ENCODE measurements around the gene RFC1. TPM values are rescaled to one million over a fixed set of nuclear protein-coding genes. Genes with fewer than 3 reads are reported as not detected.
A peak's percentile ranks its signal among the peaks of the same experiment; 100 is the strongest.

RFC1 gene
- total RNA-seq, 1 donor from 2014 or later = 39.5 TPM

GRCh38 chr4:39274503-39274902 is 91.7 kb downstream of the RFC1 start:
- Histone ChIP-seq H3K36me3 (peaks cover 38 to 90% of the 10 kb centered on the region in 2 donors), H3K4me3 (no peak overlapping the region), H3K27me3 (no peaks in the 10 kb centered on the region), H3K9me3 (no peaks in the 10 kb centered on the region), H3K4me1 (no peaks in the 10 kb centered on the region), H3K27ac (no peak overlapping the region)
- TF ChIP-seq CTCF (IDR thresholded peaks at IDR 0.05) = no peak
- DNase-seq (ENCODE audit: low spot score in 2 of 2) = no peak
- intact Hi-C loops (cut with DNase I) = no loop called here

GRCh38 chr4:39263895-39264294 is 102.3 kb downstream of the RFC1 start:
- intact Hi-C loops (cut with DNase I) = no loop called here
- DNase-seq (ENCODE audit: low spot score in 2 of 2) = no peak
- no peaks in the 10 kb centered on the region for H3K4me1 ChIP-seq
- H3K9me3 ChIP-seq = no peaks in the 10 kb centered on the region
- no peak overlapping the region for H3K4me3 ChIP-seq
- H3K27ac ChIP-seq = no peak overlapping the region
- peaks cover 0 to 25% of the 10 kb centered on the region in 2 donors for H3K36me3 ChIP-seq
- no peaks in the 10 kb centered on the region for H3K27me3 ChIP-seq
- TF ChIP-seq CTCF (IDR thresholded peaks at IDR 0.05) = no peak

GRCh38 chr4:39259571-39260330 is 106.4 kb downstream of the RFC1 start:
- no peak overlapping the region for H3K4me3 ChIP-seq
- no peak for DNase-seq (ENCODE audit: low spot score in 2 of 2)
- intact Hi-C loops (cut with DNase I) = no loop called here
- H3K36me3 ChIP-seq = peaks cover 0 to 10% of the 10 kb centered on the region in 2 donors
- H3K4me1 ChIP-seq = peaks cover 0 to 17% of the 10 kb centered on the region in 2 donors
- H3K27me3 ChIP-seq = no peaks in the 10 kb centered on the region
- TF ChIP-seq CTCF (IDR thresholded peaks at IDR 0.05) = no peak
- H3K27ac ChIP-seq = no peak overlapping the region
- no peaks in the 10 kb centered on the region for H3K9me3 ChIP-seq

GRCh38 chr4:39256436-39256835 is 109.7 kb downstream of the RFC1 start:
- TF ChIP-seq CTCF (IDR thresholded peaks at IDR 0.05) = no peak
- peak in 1 of 2 donors; percentile 71 for DNase-seq (ENCODE audit: low spot score in 2 of 2)
- no peaks in the 10 kb centered on the region for H3K9me3 ChIP-seq
- no peaks in the 10 kb centered on the region for H3K27me3 ChIP-seq
- intact Hi-C loops (cut with DNase I) = loop anchor here (1.0 kb wide), 1 partner anchor 74 kb away; the partner anchor contains the start of gene WDR19
- H3K27ac ChIP-seq = peak overlapping the region; percentile 77 to 79
- peaks cover 0 to 10% of the 10 kb centered on the region in 2 donors for H3K36me3 ChIP-seq
- peaks cover 0 to 17% of the 10 kb centered on the region in 2 donors for H3K4me1 ChIP-seq
- peak overlapping the region in 1 of 2 donors; percentile 19 for H3K4me3 ChIP-seq

GRCh38 chr4:39255871-39256270 is 110.3 kb downstream of the RFC1 start:
- Histone ChIP-seq H3K27me3 (no peaks in the 10 kb centered on the region), H3K27ac (peak overlapping the region; percentile 77 to 79), H3K9me3 (no peaks in the 10 kb centered on the region), H3K4me1 (peaks cover 0 to 17% of the 10 kb centered on the region in 2 donors), H3K36me3 (peaks cover 0 to 9% of the 10 kb centered on the region in 2 donors), H3K4me3 (no peak overlapping the region)
- no peak for TF ChIP-seq CTCF (IDR thresholded peaks at IDR 0.05)
- intact Hi-C loops (cut with DNase I) = loop anchor here (1.0 kb wide), 1 partner anchor 74 kb away; the partner anchor contains the start of gene WDR19
- DNase-seq (ENCODE audit: low spot score in 2 of 2) = no peak
